CD4-positive, alpha-beta T cell treated with Interleukin-2 at 100 ng/mL for 4 hours (primary cell): ENCODE measurements around the gene ZNF300.
"Not testable (repeated sequence)": the region's sequence is repeated elsewhere in the genome, so short reads cannot be mapped to it uniquely, and the experiment has no call there.

ENCODE experiments used
- DNase-seq: peaks from one replicate; pipeline ENCODE4 v3.0.0-alpha.2; 2020; ENCODE audit warnings: low spot score

Gene ZNF300

GRCh38 chr5:150845185-150845859, 59.5 kb downstream of the ZNF300 start:
- not testable (repeated sequence) for DNase-seq
